Mesothelial cell of epicardium (in vitro differentiated cells): ENCODE data around the gene DFFB. TPM values are rescaled to one million over a fixed set of nuclear protein-coding genes. Genes with fewer than 3 reads are reported as not detected.
A peak's percentile ranks its signal among the peaks of the same experiment; 100 is the strongest.

ENCODE experiments used
- DNase-seq, 2 experiments: peaks; one replicate each; pipeline ENCODE4 v3.0.0; 2021; ENCODE audit warnings: low spot score in 2 of 2; ENCODE audit not compliant: unreplicated experiment in 2 of 2
- H3K27ac Mint-ChIP-seq: 2 replicates; pipeline ENCODE4 v1.8.0; 2021; ENCODE audit warnings: mixed read lengths
- H3K27me3 Mint-ChIP-seq: 2 replicates; pipeline ENCODE4 v1.8.0; 2021; ENCODE audit warnings: low read depth, mixed read lengths
- H3K36me3 Mint-ChIP-seq: 2 replicates; pipeline ENCODE4 v1.8.0; 2021; ENCODE audit warnings: mixed read lengths
- H3K4me1 Mint-ChIP-seq: 2 replicates; pipeline ENCODE4 v1.8.0; 2021; ENCODE audit warnings: mixed read lengths
- H3K4me3 Mint-ChIP-seq: 2 replicates; pipeline ENCODE4 v1.8.0; 2021; ENCODE audit warnings: mild to moderate bottlenecking, moderate library complexity, mixed read lengths
- H3K9me3 Mint-ChIP-seq: 2 replicates; pipeline ENCODE4 v1.8.0; 2021; ENCODE audit warnings: mixed read lengths
- CTCF ChIP-seq: fragments of 200-600 bp; sonication (generic); IDR thresholded peaks from one replicate; pipeline ENCODE4 v1.5.0; 2021; ENCODE audit warnings: antibody characterized with exemption; ENCODE audit not compliant: unreplicated experiment
- total RNA-seq: library from RNA; stranded (reverse); gene quantifications from 3 replicates; pipeline ENCODE4 v1.2.1, GENCODE V29; 2021

DFFB gene
- total RNA-seq, 1 donor from 2014 or later, result 11.0 TPM

- Mint-ChIP-seq H3K9me3 (no peaks in the 10 kb centered on the region), H3K36me3 (peaks cover 42% of the 10 kb centered on the region)
Observed at GRCh38 chr1:3819771-3820200, 37.5 kb upstream of the DFFB start.

GRCh38 chr1:3820316-3820715, 37.0 kb upstream of the DFFB start:
- H3K27me3 Mint-ChIP-seq, result no peaks in the 10 kb centered on the region
- DNase-seq, result no peak
- no peak for TF ChIP-seq CTCF
- no peak overlapping the region for H3K27ac Mint-ChIP-seq
- H3K36me3 Mint-ChIP-seq, result peaks cover 39% of the 10 kb centered on the region
- peaks cover 6% of the 10 kb centered on the region for H3K4me1 Mint-ChIP-seq
- no peaks in the 10 kb centered on the region for H3K9me3 Mint-ChIP-seq
- no peak overlapping the region for H3K4me3 Mint-ChIP-seq

More at GRCh38 chr1:3819771-3820200, 37.5 kb upstream of the DFFB start:
- H3K27ac Mint-ChIP-seq, result no peak overlapping the region
- no peak for DNase-seq
- no peak for TF ChIP-seq CTCF
- no peak overlapping the region for H3K4me3 Mint-ChIP-seq
- H3K27me3 Mint-ChIP-seq, result no peaks in the 10 kb centered on the region
- peaks cover 6% of the 10 kb centered on the region for H3K4me1 Mint-ChIP-seq

- no peak overlapping the region for H3K4me3 Mint-ChIP-seq
- TF ChIP-seq CTCF, result no peak
- H3K4me1 Mint-ChIP-seq, result peaks cover 6% of the 10 kb centered on the region
- peaks cover 41% of the 10 kb centered on the region for H3K36me3 Mint-ChIP-seq
- no peak overlapping the region for H3K27ac Mint-ChIP-seq
- no peak for DNase-seq
- H3K27me3 Mint-ChIP-seq, result no peaks in the 10 kb centered on the region
- no peaks in the 10 kb centered on the region for H3K9me3 Mint-ChIP-seq
Observed at GRCh38 chr1:3821004-3821403, 36.3 kb upstream of the DFFB start.

GRCh38 chr1:3821447-3821846, 35.8 kb upstream of the DFFB start:
- H3K27ac Mint-ChIP-seq, result no peak overlapping the region
- TF ChIP-seq CTCF, result no peak
- DNase-seq, result no peak
- peaks cover 6% of the 10 kb centered on the region for H3K4me1 Mint-ChIP-seq
- H3K4me3 Mint-ChIP-seq, result no peak overlapping the region
- H3K27me3 Mint-ChIP-seq, result no peaks in the 10 kb centered on the region
- H3K9me3 Mint-ChIP-seq, result no peaks in the 10 kb centered on the region
- peaks cover 39% of the 10 kb centered on the region for H3K36me3 Mint-ChIP-seq

DNA sequence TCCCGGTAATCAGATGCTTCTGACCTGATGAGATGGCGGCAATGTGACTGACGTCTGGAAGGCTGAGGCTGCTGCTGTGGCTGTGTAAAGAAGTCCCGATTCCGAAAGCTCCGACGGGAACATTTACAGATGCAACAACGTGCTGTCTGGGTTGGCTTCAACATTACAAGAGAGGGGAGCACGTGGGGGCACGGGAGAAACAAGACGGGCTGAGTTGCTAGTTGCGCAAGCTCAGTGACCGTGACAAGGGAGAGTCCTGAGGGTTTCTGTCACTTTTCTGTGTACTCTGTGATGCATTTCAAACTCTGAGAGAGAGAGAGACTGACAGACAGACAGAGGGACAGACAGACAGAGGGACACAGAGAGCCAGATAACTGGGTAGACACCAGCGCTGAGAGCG, 35.4 kb upstream of the DFFB start:
- Mint-ChIP-seq H3K9me3 (no peaks in the 10 kb centered on the region), H3K4me1 (peaks cover 6% of the 10 kb centered on the region), H3K27me3 (no peaks in the 10 kb centered on the region), H3K4me3 (no peak overlapping the region), H3K36me3 (peaks cover 39% of the 10 kb centered on the region), H3K27ac (no peak overlapping the region)
- DNase-seq, result no peak
- TF ChIP-seq CTCF, result no peak

- no peak for TF ChIP-seq CTCF
- Mint-ChIP-seq H3K4me3 (no peak overlapping the region), H3K9me3 (no peaks in the 10 kb centered on the region), H3K4me1 (peaks cover 6% of the 10 kb centered on the region), H3K27ac (peak overlapping the region; percentile 25), H3K27me3 (no peaks in the 10 kb centered on the region), H3K36me3 (peaks cover 37% of the 10 kb centered on the region)
- DNase-seq, result no peak
Observed at GRCh38 chr1:3822421-3822820, 34.9 kb upstream of the DFFB start.
